Hair follicle dermal papilla cell (primary cell): ENCODE results near the gene PRKACA. TPM values are rescaled to one million over a fixed set of nuclear protein-coding genes. Genes with fewer than 3 reads are reported as not detected.

Experiments used
- total RNA-seq: library from RNA; depleted of rRNA; stranded (reverse); fragments of >200 nt; gene quantifications from 2 replicates; pipeline ENCODE4 v1.2.3, GENCODE V29; 2012

Gene PRKACA
- 51.6 and 61.8 TPM in 2 replicates for total RNA-seq

DNA sequence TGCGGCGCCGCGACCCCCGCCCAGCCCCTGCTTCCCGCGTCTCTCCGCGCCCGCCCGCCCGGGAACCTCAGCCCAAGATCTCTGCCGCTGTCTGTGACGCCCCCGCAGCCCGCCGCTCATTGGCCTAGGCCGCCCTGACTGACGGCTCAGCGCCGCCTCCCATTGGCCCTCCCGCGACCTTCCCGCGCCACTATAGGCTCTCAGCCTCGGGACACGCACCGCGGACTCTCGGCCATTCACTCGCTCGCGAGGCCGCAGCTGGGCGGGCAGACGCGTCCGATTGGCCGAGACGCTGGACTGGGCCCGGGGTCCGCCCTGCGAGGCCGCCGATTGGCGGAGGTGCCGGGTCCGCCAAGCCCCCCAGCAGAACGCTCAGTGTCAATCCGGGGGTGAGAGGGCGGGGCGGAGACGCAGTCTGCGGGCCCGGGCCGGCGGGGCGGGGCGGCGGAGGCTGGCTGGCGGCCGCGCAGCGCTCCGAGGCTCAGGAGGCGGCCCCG lies at the start of gene PRKACA:
PRKACA (minus strand) TSS at position 95 of the 497 bp plus-strand sequence. CDS start 215 bp downstream, outside the sequence.

DNA sequence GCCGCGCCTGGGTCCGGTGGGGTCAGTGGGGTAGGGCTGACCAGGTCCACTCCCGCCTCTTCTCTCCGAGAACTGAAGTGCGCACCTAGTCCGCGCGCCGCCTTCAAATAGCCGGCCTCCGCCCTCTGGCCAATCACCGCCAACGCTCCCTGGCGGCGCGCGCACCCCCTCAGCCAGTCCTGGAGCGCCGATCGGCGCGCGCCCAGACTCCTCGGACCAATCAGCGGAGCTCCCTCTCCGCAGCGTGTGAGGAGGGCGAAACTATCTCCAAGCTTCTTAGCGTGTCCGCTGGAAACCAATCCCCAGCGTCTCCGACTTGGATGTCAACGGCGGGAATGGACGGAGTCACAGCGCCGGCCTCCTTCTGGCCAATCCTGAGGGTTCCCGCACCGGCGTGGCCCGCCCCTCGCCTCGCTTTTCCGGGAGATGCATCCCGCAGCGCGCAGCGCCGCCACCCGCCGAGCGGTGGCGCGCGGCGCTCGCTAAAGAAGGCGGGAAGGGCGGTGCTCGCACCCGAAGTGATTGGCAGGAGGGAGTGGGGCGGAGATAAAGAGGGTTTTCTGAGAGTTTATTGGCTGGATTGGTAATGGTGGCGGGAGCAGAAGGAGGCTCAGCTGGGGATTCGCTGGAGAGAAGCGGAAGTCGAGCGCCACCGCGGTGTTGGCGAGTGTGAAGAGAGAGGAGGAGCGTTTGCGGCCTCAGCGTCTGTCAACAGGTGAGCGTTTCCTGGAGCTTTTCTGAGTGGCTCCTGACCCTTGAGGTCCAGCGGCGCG lies 19.1 kb upstream of the PRKACA start, which contains the start of gene ASF1B:
ASF1B (minus strand) TSS at position 81 of the 773 bp plus-strand sequence. CDS start 133 bp downstream, outside the sequence.

DNA sequence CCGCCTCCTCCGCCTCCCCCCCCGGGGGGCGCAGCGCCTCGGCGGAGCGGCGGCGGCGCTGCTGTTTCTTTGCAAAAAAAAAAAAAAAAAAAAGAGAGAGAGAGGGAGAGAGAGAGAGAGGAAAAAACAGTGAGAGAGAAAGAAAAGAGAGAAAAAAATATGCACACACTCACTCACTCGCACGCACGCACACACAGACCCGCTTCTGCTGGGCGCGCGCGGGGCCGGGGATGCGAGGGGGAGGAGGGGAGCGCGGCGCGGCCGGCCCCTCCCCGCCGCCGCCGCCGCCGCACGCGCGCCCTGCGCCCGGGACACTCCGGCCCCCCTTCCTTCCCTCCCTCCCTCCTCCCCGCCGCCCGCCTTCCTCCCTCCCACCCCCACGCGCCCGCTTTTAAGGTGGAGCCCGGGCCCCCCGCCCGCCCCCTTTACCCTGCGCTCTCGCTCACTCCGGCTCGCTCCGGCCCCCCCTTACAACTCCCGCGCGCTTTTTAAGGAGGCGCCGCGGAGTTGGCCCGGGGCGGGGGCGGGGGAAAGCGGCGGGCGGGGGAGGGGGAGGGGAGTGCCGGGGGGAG lies 27.0 kb downstream of the PRKACA start, which contains the start of gene SAMD1:
SAMD1 (minus strand) TSS at position 243 of the 572 bp plus-strand sequence.

DNA sequence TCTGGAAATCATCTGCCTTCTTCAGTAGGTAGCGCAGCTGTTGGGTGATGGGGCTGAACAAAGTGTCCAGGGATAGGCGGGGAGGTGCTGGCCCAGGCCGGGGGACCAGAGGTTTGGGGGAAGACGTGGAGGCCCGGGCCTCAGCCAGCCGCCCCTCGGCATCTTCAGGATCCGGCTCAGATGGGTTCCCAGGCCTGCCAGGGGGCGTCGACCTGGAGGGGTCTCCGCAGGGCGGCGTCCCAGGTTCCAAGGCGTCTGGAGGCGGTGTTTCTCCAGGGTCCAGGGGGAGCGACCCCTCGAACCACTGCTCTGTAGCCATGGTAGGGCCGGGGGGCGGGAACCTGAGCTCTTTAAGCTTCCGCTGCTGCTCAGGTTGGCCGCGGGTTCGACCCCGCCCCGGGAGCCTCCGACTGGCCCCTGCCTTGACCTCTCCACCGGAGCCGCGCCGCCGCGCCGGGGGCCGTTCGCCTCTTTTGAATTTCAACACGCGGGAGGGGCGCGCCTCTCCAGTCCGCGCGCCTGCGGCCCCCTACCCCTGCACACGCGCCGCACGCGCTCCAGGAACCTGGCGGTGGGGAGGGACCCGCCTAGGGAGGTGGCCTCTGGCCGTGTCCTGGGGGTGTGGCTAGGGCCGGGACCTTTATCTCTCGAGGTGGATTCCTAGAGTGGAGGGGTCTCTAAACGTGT lies 32.1 kb downstream of the PRKACA start, which contains the start of gene C19orf67:
C19orf67 (minus strand) TSS at position 475 of the 687 bp plus-strand sequence; CDS start at position 319, 156 bp downstream.

DNA sequence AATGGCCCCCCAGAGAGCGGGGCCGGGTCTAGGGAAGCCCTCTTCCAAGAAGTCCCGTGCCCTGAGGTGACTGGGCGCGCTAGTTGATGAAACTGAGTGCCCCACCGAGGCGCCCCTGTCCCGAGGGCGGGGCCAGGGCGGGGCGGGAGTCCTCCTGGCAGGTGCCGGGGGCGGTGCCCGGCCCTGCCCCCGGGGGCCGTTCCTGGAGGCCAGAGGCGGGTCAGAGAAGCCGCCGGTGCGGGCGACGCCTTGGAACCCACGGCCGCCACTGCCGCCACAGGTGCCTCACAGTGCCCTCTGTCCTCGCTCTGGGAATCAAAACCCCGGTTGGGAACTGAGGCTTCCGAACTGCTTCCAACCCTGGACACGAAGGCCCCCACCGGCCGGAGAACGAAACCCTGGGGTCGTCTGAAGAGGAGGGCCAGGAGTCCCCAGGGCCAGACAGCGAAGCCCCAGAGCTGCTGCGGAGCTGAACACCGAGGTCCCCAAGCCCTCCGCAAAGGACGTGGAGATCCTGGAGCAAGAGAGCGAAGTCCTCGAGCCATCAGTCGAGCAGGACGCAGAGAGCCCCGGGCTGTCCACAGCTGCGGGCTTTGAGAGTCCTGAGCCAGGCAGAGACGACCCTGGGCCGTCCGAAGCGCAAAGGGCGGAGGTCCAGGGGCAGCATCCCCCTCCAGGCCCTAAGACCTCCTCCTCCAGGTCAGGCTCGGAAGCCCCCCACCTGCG lies 44.9 kb downstream of the PRKACA start, which contains the start of gene MISP3:
MISP3 (plus strand) TSS at position 252 of the 726 bp plus-strand sequence. CDS start 524 bp downstream, outside the sequence.

DNA sequence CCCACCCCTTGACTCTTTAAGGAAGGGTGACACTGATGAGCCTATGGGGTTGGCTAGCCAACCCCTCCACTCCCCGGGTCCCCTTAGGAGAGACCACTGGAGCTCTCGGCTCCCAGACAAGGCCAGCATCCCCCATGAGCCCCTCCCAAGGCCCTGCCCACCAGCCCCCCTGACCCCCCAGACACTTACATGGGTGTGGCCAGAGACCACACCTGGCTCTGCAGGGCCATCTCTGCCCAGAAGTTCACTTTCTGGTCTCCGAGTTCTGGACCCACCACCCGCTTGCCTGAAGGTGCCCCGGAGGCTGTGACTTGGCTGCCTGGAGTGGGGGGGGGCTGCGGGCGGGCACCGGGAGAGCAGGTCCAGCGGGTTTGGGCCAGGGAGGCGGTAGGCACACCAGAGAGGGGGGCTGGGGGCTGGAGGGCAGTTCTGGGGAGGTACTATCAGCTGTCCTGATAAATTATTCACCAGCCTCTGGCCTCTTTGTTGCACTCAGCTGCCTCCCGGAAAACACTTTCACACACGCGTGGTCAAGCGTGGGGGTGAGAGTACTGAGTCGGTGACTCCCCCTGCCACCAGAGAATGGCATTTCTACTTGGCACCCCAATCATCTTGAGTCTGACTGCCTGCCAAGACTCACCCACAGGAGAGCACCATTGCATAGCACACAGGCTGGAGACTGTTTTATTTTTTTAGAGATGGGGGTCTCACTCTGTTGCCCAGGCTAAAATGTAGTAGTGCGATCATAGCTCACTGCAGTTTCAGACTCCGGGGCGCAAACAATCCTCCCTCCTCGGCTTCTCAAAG lies 55.6 kb downstream of the PRKACA start, which contains the start of gene PALM3:
PALM3 (minus strand) TSS at position 326 of the 807 bp plus-strand sequence; CDS start at position 230, 96 bp downstream.

Other genes with a start within 250 kb of the PRKACA start
- gene NANOS3, start 240.6 kb downstream of the PRKACA start, total RNA-seq, result 0.49 TPM in 1 of 2 replicates, not detected in the other
- gene BRME1, start 211.6 kb downstream of the PRKACA start, total RNA-seq, result 0.36 and 0.97 TPM in 2 replicates
- gene CC2D1A, start 211.6 kb downstream of the PRKACA start, total RNA-seq, result 24.7 and 26.8 TPM in 2 replicates
- gene PODNL1, start 179.3 kb downstream of the PRKACA start, total RNA-seq, result 7.2 and 11.5 TPM in 2 replicates
- 12.8 and 14.3 TPM in 2 replicates for gene DCAF15, start 165.3 kb downstream of the PRKACA start, total RNA-seq
- 3.2 TPM in 2 replicates for gene RFX1, start 111.4 kb downstream of the PRKACA start, total RNA-seq
- not detected in 2 replicates for gene RLN3, start 89.6 kb downstream of the PRKACA start, total RNA-seq
- 0.49 and 2.1 TPM in 2 replicates for gene IL27RA, start 86.0 kb downstream of the PRKACA start, total RNA-seq
- 0.32 TPM in 1 of 2 replicates, not detected in the other for gene PALM3, start 55.7 kb downstream of the PRKACA start, total RNA-seq
- gene MISP3, start 45.0 kb downstream of the PRKACA start, total RNA-seq, result 0.49 TPM in 2 replicates
- gene C19orf67, start 32.0 kb downstream of the PRKACA start, total RNA-seq, result not detected in 2 replicates
- gene SAMD1, start 27.0 kb downstream of the PRKACA start, total RNA-seq, result 18.9 and 28.9 TPM in 2 replicates
- 1.3 and 2.2 TPM in 2 replicates for gene ASF1B, start 18.8 kb upstream of the PRKACA start, total RNA-seq
- gene ADGRL1, start 88.4 kb upstream of the PRKACA start, total RNA-seq, result 4.9 and 5.1 TPM in 2 replicates